RWPE2 (cell line): ENCODE measurements around the gene TRPM2.

ENCODE experiments used
- ATAC-seq: fragments of 200-7000 bp; cut with Tn5 transposase; 3 replicates; pipeline ENCODE4 v1.9.1; 2021; ENCODE audit warnings: low read depth
- DNase-seq: peaks from one replicate; pipeline ENCODE4 v3.0.0-alpha.2; 2020; ENCODE audit warnings: low spot score
- H3K27ac ChIP-seq: fragments of 450-650 bp; 2 replicates; pipeline ENCODE4 v1.5.1; 2017; ENCODE audit warnings: mild to moderate bottlenecking; ENCODE audit not compliant: poor library complexity, severe bottlenecking
- H3K27me3 ChIP-seq: fragments of 250-450 bp; sonication (Bioruptor Pico); 2 replicates; pipeline ENCODE4 v1.5.1; 2021; ENCODE audit warnings: mild to moderate bottlenecking, moderate library complexity; ENCODE audit not compliant: insufficient read depth, poor library complexity, severe bottlenecking
- H3K36me3 ChIP-seq: fragments of 250-450 bp; sonication (Bioruptor Pico); 2 replicates; pipeline ENCODE4 v1.5.1; 2020; ENCODE audit warnings: low read depth, mild to moderate bottlenecking, moderate library complexity
- H3K4me1 ChIP-seq: fragments of 250-450 bp; sonication (Bioruptor Pico); 2 replicates; pipeline ENCODE4 v1.5.1; 2021; ENCODE audit warnings: mild to moderate bottlenecking, moderate library complexity; ENCODE audit not compliant: insufficient read depth, poor library complexity, severe bottlenecking
- H3K4me3 ChIP-seq: fragments of 250-450 bp; sonication (Bioruptor Pico); 2 replicates; pipeline ENCODE4 v1.5.1; 2021; ENCODE audit warnings: mild to moderate bottlenecking, moderate library complexity; ENCODE audit not compliant: severe bottlenecking
- H3K9me3 ChIP-seq: fragments of 250-450 bp; sonication (Bioruptor Pico); 2 replicates; pipeline ENCODE4 v1.5.1; 2021; ENCODE audit warnings: mild to moderate bottlenecking, moderate library complexity; ENCODE audit not compliant: severe bottlenecking
- CTCF ChIP-seq: fragments of 450-650 bp; IDR thresholded peaks from one replicate; pipeline ENCODE4 v1.5.1; 2017; ENCODE audit warnings: mild to moderate bottlenecking, moderate library complexity; ENCODE audit not compliant: poor library complexity, severe bottlenecking

Gene TRPM2

GRCh38 chr21:44379991-44380865 lies 26.8 kb downstream of the TRPM2 start:
- ATAC-seq, result no peak
- no peak for TF ChIP-seq CTCF
- no peak for DNase-seq

GRCh38 chr21:44380876-44381275 lies 27.5 kb downstream of the TRPM2 start:
- ATAC-seq, result no peak
- H3K4me3 ChIP-seq, result no peak overlapping the region
- no peak overlapping the region for H3K27ac ChIP-seq
- peaks cover 17% of the 10 kb centered on the region for H3K27me3 ChIP-seq
- TF ChIP-seq CTCF, result no peak
- DNase-seq, result no peak
- H3K4me1 ChIP-seq, result no peaks in the 10 kb centered on the region
- peaks cover 3% of the 10 kb centered on the region for H3K9me3 ChIP-seq
- H3K36me3 ChIP-seq, result no peaks in the 10 kb centered on the region

More at GRCh38 chr21:44379991-44380865, 26.8 kb downstream of the TRPM2 start:
- Histone ChIP-seq H3K4me1 (no peaks in the 10 kb centered on the region), H3K36me3 (no peaks in the 10 kb centered on the region), H3K27ac (no peak overlapping the region), H3K4me3 (no peak overlapping the region), H3K9me3 (peaks cover 3% of the 10 kb centered on the region), H3K27me3 (peaks cover 17% of the 10 kb centered on the region)

DNA sequence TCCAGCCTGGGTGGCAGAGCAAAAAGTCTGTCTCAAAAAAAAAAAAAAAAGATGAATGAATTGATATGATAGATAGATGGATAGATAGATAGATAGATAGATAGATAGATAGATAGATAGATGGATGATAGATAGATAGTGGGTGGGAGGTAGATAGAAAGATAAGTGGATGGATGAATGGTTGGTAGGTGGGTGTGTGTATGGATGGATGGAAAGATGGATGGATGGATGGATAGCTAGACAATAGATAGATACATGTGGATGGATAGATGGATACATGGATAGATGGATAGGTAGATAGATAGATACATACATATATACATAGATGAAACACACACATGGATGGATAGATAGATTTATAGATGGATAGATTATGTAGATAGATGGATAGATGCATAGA lies 28.5 kb downstream of the TRPM2 start:
- Histone ChIP-seq H3K9me3 (peaks cover 4% of the 10 kb centered on the region), H3K4me1 (no peaks in the 10 kb centered on the region), H3K27ac (no peak overlapping the region), H3K36me3 (no peaks in the 10 kb centered on the region), H3K4me3 (no peak overlapping the region), H3K27me3 (peaks cover 17% of the 10 kb centered on the region)
- no peak for ATAC-seq
- DNase-seq, result no peak
- TF ChIP-seq CTCF, result no peak

- no peak overlapping the region for H3K27ac ChIP-seq
- H3K36me3 ChIP-seq, result no peaks in the 10 kb centered on the region
- no peak for TF ChIP-seq CTCF
- ATAC-seq (no peak), DNase-seq (no peak)
- H3K4me1 ChIP-seq, result no peaks in the 10 kb centered on the region
- H3K27me3 ChIP-seq, result peaks cover 13% of the 10 kb centered on the region
- peaks cover 4% of the 10 kb centered on the region for H3K9me3 ChIP-seq
- H3K4me3 ChIP-seq, result no peak overlapping the region
These were observed 29.1 kb downstream of the TRPM2 start for GRCh38 chr21:44382536-44382935.

DNA sequence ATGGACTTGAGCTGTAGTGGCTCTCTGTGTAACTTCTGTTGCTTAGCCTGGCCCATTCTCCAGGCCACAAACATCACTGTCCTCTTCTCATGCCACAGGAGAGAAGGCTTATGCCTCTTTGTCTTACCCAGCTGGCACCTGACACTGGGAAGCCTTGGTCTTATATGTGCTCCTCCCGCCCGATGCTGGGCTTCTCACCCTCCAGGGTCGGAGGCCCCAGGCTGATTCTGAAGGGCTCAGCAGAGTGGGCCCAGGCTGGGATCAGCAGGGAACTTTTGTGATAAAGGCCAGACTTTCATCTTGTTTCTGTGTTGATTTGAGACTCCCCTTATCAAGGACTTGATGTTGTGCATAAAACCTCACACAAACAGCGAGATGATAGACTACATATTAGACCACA lies 29.8 kb downstream of the TRPM2 start:
- no peak overlapping the region for H3K27ac ChIP-seq
- peaks cover 4% of the 10 kb centered on the region for H3K9me3 ChIP-seq
- TF ChIP-seq CTCF, result no peak
- DNase-seq (no peak), ATAC-seq (no peak)
- H3K36me3 ChIP-seq, result no peaks in the 10 kb centered on the region
- no peak overlapping the region for H3K4me3 ChIP-seq
- no peaks in the 10 kb centered on the region for H3K4me1 ChIP-seq
- H3K27me3 ChIP-seq, result peaks cover 9% of the 10 kb centered on the region
